ENCODE data around the gene ABITRAM. TPM values are rescaled to one million over a fixed set of nuclear protein-coding genes. Genes with fewer than 3 reads are reported as not detected.

The ABITRAM gene
- total and polyA plus RNA-seq, 2 experiments from 2014 or later: 10.1 to 11.5 TPM

DNA sequence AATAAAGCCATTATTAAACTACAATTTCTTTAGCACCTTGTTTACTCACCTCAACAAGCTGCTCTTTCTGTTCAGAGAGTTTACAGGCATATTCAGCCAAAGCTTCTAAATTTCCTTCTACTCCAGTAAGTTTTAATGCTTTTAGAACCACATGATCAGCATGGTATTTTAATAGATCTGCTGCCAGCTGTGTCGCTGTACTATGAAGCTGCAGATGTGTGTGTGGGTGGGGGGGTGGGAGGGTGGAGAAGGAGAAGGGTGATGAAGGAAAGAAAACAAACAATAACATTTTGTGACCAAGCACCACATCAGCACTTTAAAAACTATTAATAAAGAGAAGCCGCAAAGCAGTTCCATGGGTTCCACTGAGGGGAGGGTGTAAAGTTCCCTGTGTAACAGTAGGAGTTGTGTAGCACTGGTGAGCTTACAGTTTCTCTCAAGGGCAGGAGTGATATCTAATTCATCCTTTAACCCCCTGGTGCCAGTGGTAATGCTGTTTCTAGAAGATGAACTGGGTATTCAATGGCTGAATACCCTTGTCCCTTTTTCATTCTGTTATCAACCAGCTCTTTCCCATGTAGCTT lies 38.5 kb downstream of the ABITRAM start:
- Histone ChIP-seq H3K36me3 (ENCODE audit: insufficient read depth) (peaks cover 4% of the 10 kb centered on the region; the same call in 1 of the 2 replicates), H2AFZ (no peak overlapping the region), H3K27me3 (ENCODE audit: insufficient read depth) (no peaks in the 10 kb centered on the region), H3F3A (replicated peaks; ENCODE audit: low read depth) (no peaks in the 10 kb centered on the region), H3K9me2 (ENCODE audit: insufficient read depth) (no peaks in the 10 kb centered on the region), H3K79me2 (replicated peaks; ENCODE audit: insufficient read depth) (no peaks in the 10 kb centered on the region), H3K4me2 (no peak overlapping the region), H3K27ac (ENCODE audit: low read depth) (no peak overlapping the region), H3K4me1 (ENCODE audit: insufficient read depth) (no peaks in the 10 kb centered on the region), H4K20me1 (replicated peaks; ENCODE audit: insufficient read depth) (no peaks in the 10 kb centered on the region), H3K4me3 (no peak overlapping the region)
- H3K27ac Mint-ChIP-seq: no peak overlapping the region
- peaks cover 22% of the 10 kb centered on the region for H3K36me3 Mint-ChIP-seq (ENCODE audit: low read depth)
- H3K27me3 Mint-ChIP-seq (ENCODE audit: insufficient read depth, low read depth, poor library complexity): no peaks in the 10 kb centered on the region
- no peaks in the 10 kb centered on the region for H3K9me3 Mint-ChIP-seq
- DNase-seq (ENCODE audit: low spot score) (no peak), ATAC-seq (no peak)
- no peaks in the 10 kb centered on the region for H3K4me1 Mint-ChIP-seq
- TF ChIP-seq STAT1 (IDR thresholded peaks at IDR 0.05; ENCODE audit: unreplicated experiment) (no peak), CREB1 (CRISPR knock-in tag; IDR thresholded peaks at IDR 0.05; ENCODE audit: low read depth) (no peak), EZH2phosphoT487 (IDR thresholded peaks at IDR 0.05; ENCODE audit: unreplicated experiment) (no peak), POLR2AphosphoS5 (IDR thresholded peaks at IDR 0.05; ENCODE audit: low read depth) (no peak), ZNF114 (CRISPR knock-in tag; IDR thresholded peaks at IDR 0.05) (no peak), ZNF331 (CRISPR knock-in tag; IDR thresholded peaks at IDR 0.05; ENCODE audit: low read depth) (no peak), NANOG (IDR thresholded peaks at IDR 0.05; ENCODE audit: borderline replicate concordance) (no peak), EZH2 (IDR thresholded peaks at IDR 0.05; ENCODE audit: low read depth, unreplicated experiment) (no peak), JUNB (IDR thresholded peaks at IDR 0.05; ENCODE audit: unreplicated experiment) (no peak)
- TF ChIP-seq, protein P1, sequence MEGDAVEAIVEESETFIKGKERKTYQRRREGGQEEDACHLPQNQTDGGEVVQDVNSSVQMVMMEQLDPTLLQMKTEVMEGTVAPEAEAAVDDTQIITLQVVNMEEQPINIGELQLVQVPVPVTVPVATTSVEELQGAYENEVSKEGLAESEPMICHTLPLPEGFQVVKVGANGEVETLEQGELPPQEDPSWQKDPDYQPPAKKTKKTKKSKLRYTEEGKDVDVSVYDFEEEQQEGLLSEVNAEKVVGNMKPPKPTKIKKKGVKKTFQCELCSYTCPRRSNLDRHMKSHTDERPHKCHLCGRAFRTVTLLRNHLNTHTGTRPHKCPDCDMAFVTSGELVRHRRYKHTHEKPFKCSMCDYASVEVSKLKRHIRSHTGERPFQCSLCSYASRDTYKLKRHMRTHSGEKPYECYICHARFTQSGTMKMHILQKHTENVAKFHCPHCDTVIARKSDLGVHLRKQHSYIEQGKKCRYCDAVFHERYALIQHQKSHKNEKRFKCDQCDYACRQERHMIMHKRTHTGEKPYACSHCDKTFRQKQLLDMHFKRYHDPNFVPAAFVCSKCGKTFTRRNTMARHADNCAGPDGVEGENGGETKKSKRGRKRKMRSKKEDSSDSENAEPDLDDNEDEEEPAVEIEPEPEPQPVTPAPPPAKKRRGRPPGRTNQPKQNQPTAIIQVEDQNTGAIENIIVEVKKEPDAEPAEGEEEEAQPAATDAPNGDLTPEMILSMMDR (conservative IDR thresholded peaks at IDR 0.05; ENCODE audit: low read depth in 2 of 2): no peak
- TF ChIP-seq, protein P2, sequence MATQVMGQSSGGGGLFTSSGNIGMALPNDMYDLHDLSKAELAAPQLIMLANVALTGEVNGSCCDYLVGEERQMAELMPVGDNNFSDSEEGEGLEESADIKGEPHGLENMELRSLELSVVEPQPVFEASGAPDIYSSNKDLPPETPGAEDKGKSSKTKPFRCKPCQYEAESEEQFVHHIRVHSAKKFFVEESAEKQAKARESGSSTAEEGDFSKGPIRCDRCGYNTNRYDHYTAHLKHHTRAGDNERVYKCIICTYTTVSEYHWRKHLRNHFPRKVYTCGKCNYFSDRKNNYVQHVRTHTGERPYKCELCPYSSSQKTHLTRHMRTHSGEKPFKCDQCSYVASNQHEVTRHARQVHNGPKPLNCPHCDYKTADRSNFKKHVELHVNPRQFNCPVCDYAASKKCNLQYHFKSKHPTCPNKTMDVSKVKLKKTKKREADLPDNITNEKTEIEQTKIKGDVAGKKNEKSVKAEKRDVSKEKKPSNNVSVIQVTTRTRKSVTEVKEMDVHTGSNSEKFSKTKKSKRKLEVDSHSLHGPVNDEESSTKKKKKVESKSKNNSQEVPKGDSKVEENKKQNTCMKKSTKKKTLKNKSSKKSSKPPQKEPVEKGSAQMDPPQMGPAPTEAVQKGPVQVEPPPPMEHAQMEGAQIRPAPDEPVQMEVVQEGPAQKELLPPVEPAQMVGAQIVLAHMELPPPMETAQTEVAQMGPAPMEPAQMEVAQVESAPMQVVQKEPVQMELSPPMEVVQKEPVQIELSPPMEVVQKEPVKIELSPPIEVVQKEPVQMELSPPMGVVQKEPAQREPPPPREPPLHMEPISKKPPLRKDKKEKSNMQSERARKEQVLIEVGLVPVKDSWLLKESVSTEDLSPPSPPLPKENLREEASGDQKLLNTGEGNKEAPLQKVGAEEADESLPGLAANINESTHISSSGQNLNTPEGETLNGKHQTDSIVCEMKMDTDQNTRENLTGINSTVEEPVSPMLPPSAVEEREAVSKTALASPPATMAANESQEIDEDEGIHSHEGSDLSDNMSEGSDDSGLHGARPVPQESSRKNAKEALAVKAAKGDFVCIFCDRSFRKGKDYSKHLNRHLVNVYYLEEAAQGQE (IDR thresholded peaks at IDR 0.05; ENCODE audit: unreplicated experiment): no peak
- TF ChIP-seq, protein P3, sequence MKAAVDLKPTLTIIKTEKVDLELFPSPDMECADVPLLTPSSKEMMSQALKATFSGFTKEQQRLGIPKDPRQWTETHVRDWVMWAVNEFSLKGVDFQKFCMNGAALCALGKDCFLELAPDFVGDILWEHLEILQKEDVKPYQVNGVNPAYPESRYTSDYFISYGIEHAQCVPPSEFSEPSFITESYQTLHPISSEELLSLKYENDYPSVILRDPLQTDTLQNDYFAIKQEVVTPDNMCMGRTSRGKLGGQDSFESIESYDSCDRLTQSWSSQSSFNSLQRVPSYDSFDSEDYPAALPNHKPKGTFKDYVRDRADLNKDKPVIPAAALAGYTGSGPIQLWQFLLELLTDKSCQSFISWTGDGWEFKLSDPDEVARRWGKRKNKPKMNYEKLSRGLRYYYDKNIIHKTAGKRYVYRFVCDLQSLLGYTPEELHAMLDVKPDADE (IDR thresholded peaks at IDR 0.05): no peak
- TF ChIP-seq, protein P4, sequence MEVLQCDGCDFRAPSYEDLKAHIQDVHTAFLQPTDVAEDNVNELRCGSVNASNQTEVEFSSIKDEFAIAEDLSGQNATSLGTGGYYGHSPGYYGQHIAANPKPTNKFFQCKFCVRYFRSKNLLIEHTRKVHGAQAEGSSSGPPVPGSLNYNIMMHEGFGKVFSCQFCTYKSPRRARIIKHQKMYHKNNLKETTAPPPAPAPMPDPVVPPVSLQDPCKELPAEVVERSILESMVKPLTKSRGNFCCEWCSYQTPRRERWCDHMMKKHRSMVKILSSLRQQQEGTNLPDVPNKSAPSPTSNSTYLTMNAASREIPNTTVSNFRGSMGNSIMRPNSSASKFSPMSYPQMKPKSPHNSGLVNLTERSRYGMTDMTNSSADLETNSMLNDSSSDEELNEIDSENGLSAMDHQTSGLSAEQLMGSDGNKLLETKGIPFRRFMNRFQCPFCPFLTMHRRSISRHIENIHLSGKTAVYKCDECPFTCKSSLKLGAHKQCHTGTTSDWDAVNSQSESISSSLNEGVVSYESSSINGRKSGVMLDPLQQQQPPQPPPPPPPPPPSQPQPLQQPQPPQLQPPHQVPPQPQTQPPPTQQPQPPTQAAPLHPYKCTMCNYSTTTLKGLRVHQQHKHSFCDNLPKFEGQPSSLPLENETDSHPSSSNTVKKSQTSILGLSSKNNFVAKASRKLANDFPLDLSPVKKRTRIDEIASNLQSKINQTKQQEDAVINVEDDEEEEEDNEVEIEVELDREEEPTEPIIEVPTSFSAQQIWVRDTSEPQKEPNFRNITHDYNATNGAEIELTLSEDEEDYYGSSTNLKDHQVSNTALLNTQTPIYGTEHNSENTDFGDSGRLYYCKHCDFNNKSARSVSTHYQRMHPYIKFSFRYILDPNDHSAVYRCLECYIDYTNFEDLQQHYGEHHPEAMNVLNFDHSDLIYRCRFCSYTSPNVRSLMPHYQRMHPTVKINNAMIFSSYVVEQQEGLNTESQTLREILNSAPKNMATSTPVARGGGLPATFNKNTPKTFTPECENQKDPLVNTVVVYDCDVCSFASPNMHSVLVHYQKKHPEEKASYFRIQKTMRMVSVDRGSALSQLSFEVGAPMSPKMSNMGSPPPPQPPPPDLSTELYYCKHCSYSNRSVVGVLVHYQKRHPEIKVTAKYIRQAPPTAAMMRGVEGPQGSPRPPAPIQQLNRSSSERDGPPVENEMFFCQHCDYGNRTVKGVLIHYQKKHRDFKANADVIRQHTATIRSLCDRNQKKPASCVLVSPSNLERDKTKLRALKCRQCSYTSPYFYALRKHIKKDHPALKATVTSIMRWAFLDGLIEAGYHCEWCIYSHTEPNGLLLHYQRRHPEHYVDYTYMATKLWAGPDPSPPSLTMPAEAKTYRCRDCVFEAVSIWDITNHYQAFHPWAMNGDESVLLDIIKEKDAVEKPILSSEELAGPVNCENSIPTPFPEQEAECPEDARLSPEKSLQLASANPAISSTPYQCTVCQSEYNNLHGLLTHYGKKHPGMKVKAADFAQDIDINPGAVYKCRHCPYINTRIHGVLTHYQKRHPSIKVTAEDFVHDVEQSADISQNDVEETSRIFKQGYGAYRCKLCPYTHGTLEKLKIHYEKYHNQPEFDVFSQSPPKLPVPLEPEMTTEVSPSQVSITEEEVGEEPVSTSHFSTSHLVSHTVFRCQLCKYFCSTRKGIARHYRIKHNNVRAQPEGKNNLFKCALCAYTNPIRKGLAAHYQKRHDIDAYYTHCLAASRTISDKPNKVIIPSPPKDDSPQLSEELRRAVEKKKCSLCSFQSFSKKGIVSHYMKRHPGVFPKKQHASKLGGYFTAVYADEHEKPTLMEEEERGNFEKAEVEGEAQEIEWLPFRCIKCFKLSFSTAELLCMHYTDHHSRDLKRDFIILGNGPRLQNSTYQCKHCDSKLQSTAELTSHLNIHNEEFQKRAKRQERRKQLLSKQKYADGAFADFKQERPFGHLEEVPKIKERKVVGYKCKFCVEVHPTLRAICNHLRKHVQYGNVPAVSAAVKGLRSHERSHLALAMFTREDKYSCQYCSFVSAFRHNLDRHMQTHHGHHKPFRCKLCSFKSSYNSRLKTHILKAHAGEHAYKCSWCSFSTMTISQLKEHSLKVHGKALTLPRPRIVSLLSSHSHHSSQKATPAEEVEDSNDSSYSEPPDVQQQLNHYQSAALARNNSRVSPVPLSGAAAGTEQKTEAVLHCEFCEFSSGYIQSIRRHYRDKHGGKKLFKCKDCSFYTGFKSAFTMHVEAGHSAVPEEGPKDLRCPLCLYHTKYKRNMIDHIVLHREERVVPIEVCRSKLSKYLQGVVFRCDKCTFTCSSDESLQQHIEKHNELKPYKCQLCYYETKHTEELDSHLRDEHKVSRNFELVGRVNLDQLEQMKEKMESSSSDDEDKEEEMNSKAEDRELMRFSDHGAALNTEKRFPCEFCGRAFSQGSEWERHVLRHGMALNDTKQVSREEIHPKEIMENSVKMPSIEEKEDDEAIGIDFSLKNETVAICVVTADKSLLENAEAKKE (CRISPR knock-in tag; IDR thresholded peaks at IDR 0.05): no peak
- no peak overlapping the region for H3K4me3 Mint-ChIP-seq
